Testis (tissue), 3 donors: ENCODE data around the gene ESR1. TPM values are rescaled to one million over a fixed set of nuclear protein-coding genes. Genes with fewer than 3 reads are reported as not detected.
A peak's percentile ranks its signal among the peaks of the same experiment; 100 is the strongest.
"Not testable (repeated sequence)": the region's sequence is repeated elsewhere in the genome, so short reads cannot be mapped to it uniquely, and the experiment has no call there.

Experiments
- DNase-seq: peaks from one replicate; pipeline ENCODE4 v3.0.0-alpha.2; 2019
- H3K27ac ChIP-seq, 2 donors: fragments of 200-600 bp; sonication (generic); one replicate each; pipeline ENCODE4 v1.5.1; 2019
- H3K27me3 ChIP-seq: fragments of 200-600 bp; sonication (generic); one replicate; pipeline ENCODE4 v1.5.1; 2019
- H3K36me3 ChIP-seq: fragments of 200-600 bp; sonication (generic); one replicate; pipeline ENCODE4 v1.5.1; 2017; ENCODE audit warnings: low read depth; ENCODE audit errors: missing control alignments
- H3K4me1 ChIP-seq: fragments of 200-600 bp; sonication (generic); one replicate; pipeline ENCODE4 v1.5.1; 2019
- H3K4me3 ChIP-seq, 2 donors: fragments of 200-600 bp; sonication (generic); one replicate each; pipeline ENCODE4 v1.5.1; 2017 to 2019
- H3K9me3 ChIP-seq: fragments of 200-600 bp; sonication (generic); one replicate; pipeline ENCODE4 v1.5.1; 2017
- POLR2A ChIP-seq: fragments of 450-650 bp; IDR thresholded peaks from one replicate; pipeline ENCODE4 v1.6.1; 2017; ENCODE audit warnings: antibody characterized with exemption, mild to moderate bottlenecking, moderate library complexity
- WGBS, 2 donors: methylation state at CpG; one replicate each; pipeline ENCODE4 v1.1.5; 2018; 5-methylcytosine and 5-hydroxymethylcytosine counted together
- intact Hi-C: fragments of 100-400 bp; cut with DNase I; formaldehyde crosslinking; loops from one replicate; pipeline ENCODE4 v1.15.1; 2023; ENCODE audit warnings: low total_unique reads
- polyA plus RNA-seq: library from polyadenylated mRNA; stranded (reverse); fragments of 350-450 nt; fragmentation: Illumina TruSeq; extraction: RNeasy Lipid Tissue Mini Kit (QIAGEN cat#74804); gene quantifications from one replicate; pipeline ENCODE4 v1.2.3, GENCODE V29; 2014; ENCODE audit warnings: low read depth, low replicate concordance; ENCODE audit not compliant: insufficient read depth
- total RNA-seq, 2 donors: library from RNA; depleted of rRNA; stranded (reverse); fragments of >200 nt; gene quantifications; one replicate each; pipeline ENCODE4 v1.2.3, GENCODE V29; 2016
- TF ChIP-seq, protein P1 (sequence below), 3 experiments: fragments of 450-650 bp in 2 of 3; fragments of 200-600 bp in 1 of 3; sonication (generic) in 1 of 3; IDR thresholded peaks; one replicate each; pipeline ENCODE4 v1.5.1; 2016 to 2019; ENCODE audit warnings: antibody characterized with exemption in 3 of 3, mild to moderate bottlenecking in 2 of 3, moderate library complexity in 1 of 3

ESR1 gene
- total and polyA plus RNA-seq, 3 donors from 2014 or later, result 4.3 to 9.3 (median 8.1) TPM

DNA sequence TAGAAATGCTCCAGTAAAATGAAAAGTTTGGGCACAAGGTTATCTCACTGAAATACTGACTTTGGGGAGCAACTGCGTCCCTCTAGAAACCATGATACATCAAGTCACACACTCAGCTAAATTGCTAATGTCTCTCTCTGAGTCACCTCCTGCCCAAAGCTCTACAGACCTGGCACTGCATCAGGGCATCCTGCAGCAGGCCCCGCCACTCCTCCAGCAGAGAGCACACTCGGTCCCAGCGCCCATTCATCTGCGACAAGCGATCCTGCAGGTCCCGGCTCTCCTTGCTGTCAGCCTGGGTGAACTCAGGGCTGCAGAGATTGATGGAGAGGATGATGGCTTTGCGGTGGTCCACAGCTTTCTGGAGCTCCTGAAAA lies 329.0 kb downstream of the ESR1 start:
- Histone ChIP-seq H3K9me3 (no peaks in the 10 kb centered on the region), H3K4me1 (no peaks in the 10 kb centered on the region), H3K27ac (no peak overlapping the region), H3K27me3 (no peaks in the 10 kb centered on the region), H3K36me3 (no peaks in the 10 kb centered on the region), H3K4me3 (no peak overlapping the region)
- 94 to 97% methylated on average over 8 of the region's 8 CpGs for WGBS, 2 donors
- TF ChIP-seq, protein P1, sequence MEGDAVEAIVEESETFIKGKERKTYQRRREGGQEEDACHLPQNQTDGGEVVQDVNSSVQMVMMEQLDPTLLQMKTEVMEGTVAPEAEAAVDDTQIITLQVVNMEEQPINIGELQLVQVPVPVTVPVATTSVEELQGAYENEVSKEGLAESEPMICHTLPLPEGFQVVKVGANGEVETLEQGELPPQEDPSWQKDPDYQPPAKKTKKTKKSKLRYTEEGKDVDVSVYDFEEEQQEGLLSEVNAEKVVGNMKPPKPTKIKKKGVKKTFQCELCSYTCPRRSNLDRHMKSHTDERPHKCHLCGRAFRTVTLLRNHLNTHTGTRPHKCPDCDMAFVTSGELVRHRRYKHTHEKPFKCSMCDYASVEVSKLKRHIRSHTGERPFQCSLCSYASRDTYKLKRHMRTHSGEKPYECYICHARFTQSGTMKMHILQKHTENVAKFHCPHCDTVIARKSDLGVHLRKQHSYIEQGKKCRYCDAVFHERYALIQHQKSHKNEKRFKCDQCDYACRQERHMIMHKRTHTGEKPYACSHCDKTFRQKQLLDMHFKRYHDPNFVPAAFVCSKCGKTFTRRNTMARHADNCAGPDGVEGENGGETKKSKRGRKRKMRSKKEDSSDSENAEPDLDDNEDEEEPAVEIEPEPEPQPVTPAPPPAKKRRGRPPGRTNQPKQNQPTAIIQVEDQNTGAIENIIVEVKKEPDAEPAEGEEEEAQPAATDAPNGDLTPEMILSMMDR (IDR thresholded peaks at IDR 0.05), result no peak
- no peak for TF ChIP-seq POLR2A
- intact Hi-C loops, result loop anchor here (10.0 kb wide), 1 partner anchor 372 kb away; no protein-coding TSS in a partner anchor
- no peak for DNase-seq

DNA sequence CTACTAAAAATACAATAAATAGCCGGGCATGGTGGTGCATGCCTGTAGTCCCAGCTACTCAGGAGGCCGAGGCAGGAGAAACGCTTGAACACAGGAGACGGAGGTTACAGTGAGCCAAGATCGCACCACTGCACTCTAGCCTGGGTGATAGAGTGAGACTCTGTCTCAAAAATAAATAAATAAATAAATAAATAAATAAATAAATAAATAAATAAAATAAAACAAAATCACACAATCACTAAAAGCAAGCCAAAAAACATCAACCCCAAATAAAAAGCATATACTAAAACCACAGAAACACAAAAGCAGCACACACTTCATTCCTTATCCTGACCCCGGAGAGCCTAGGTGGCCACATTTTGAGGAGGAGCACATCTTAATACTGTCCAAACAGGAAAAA lies 330.9 kb downstream of the ESR1 start:
- intact Hi-C loops, result loop anchor here (10.0 kb wide), 1 partner anchor 374 kb away; no protein-coding TSS in a partner anchor
- H3K27me3 ChIP-seq, H3K27ac ChIP-seq, DNase-seq, H3K9me3 ChIP-seq, H3K4me3 ChIP-seq, H3K4me1 ChIP-seq, H3K36me3 ChIP-seq: not testable (repeated sequence)
- 96 to 99% methylated on average over 6 of the region's 6 CpGs for WGBS, 2 donors

DNA sequence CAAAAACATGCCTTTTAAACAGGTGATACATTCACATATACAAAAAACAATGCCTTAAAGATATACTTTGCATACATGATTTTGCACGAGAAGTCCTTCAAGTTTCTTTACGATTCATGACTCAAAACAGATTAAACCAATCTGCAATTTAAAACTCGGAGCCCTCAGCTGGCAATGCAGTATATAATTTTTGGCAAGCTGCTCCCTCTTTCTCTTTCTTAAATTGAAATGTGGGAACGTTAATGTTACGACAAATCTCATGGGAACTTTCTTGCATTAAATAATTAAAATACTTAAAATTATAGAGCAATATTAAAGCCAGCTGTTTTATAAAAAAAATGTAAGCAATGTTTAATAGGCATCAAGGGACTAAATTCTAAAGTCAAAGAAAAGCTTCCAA lies 334.6 kb downstream of the ESR1 start:
- intact Hi-C loops, result no loop called here
- Histone ChIP-seq H3K9me3 (no peaks in the 10 kb centered on the region), H3K27me3 (no peaks in the 10 kb centered on the region), H3K27ac (no peak overlapping the region), H3K36me3 (no peaks in the 10 kb centered on the region), H3K4me1 (peaks cover 16% of the 10 kb centered on the region), H3K4me3 (no peak overlapping the region)
- WGBS, 2 donors, result 73 to 75% methylated on average over 5 of the region's 5 CpGs
- DNase-seq, result no peak
- TF ChIP-seq, protein P1 (IDR thresholded peaks at IDR 0.05), result no peak
- no peak for TF ChIP-seq POLR2A

DNA sequence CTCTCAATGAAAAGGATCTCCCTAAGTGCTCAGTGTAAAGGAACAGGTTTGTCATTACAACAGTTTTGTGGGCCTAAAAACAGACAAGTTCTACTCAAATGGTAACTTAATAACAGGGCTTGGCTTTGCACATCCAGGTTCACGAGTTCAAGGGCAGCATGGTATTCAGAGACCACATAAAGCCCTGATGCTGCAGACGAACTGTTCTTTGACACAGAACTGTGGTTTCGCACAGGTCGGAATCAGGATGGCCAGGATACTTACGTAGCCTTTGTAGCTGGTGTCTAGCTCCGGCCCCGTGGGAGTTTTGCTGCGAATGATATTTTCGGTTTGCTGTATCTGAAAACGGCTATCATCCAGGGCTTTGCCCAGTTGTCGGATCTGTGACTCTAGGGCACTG lies 335.9 kb downstream of the ESR1 start:
- H3K4me3 ChIP-seq, result no peak overlapping the region
- intact Hi-C loops, result no loop called here
- no peaks in the 10 kb centered on the region for H3K36me3 ChIP-seq
- DNase-seq, result peak; percentile 42
- WGBS, 2 donors, result 27 to 50% methylated on average over 4 to 11 of the region's 11 CpGs
- peaks cover 16% of the 10 kb centered on the region for H3K4me1 ChIP-seq
- no peaks in the 10 kb centered on the region for H3K27me3 ChIP-seq
- no peaks in the 10 kb centered on the region for H3K9me3 ChIP-seq
- TF ChIP-seq, protein P1 (IDR thresholded peaks at IDR 0.05), result no peak
- no peak for TF ChIP-seq POLR2A
- H3K27ac ChIP-seq, result peak overlapping the region in 1 of 2 donors; percentile 52

DNA sequence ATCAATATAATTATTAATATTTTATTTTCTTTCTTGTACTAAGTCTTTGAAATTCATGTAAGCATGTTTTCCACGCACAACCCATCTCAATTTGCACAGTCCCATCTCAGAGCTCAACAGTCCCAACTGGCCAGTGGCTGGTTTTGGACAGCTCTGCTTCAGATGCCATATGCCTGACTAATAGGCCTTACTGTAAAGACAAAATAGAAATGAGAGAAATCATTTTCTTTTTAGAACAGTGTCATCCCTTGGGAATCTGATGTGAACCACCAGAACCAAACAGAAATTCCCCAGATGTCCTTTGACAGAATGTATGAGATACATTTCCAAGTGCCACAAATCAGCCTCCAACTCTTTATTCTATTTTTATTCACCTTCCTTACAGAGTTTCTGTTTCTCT lies 338.9 kb downstream of the ESR1 start:
- TF ChIP-seq, protein P1 (IDR thresholded peaks at IDR 0.05), result no peak
- no peak for TF ChIP-seq POLR2A
- H3K27ac ChIP-seq, result no peak overlapping the region
- intact Hi-C loops, result no loop called here
- WGBS, 2 donors, result 90 to 94% methylated on average over 1 of the region's 1 CpG
- H3K36me3 ChIP-seq, result no peaks in the 10 kb centered on the region
- H3K4me3 ChIP-seq, result no peak overlapping the region
- no peaks in the 10 kb centered on the region for H3K9me3 ChIP-seq
- H3K27me3 ChIP-seq, result no peaks in the 10 kb centered on the region
- peaks cover 16% of the 10 kb centered on the region for H3K4me1 ChIP-seq
- no peak for DNase-seq
